Caco-2 (cell line): ENCODE results near the gene RANBP3. TPM values are rescaled to one million over a fixed set of nuclear protein-coding genes. Genes with fewer than 3 reads are reported as not detected.

Source experiments
- BruUV-seq: library from RNA; stranded (reverse); fragments of 400-500 nt; replicated peaks from 2 replicates; lab custom pipeline; 2021; lab: Mats Ljungman, UMichigan
- CTCF ChIA-PET: fragments of 300-600 bp; sonication (Branson Sonifier 250); formaldehyde crosslinking; loops from one replicate; lab custom pipeline; 2022; ENCODE audit warnings: antibody characterized with exemption; lab: Charles Lee
- POLR2A ChIA-PET: fragments of 300-600 bp; sonication (Branson Sonifier 250); formaldehyde crosslinking; loops from one replicate; lab custom pipeline; 2022; ENCODE audit warnings: antibody characterized with exemption; lab: Charles Lee
- DNase-seq, 2 experiments: peaks; one replicate each; pipeline versions ENCODE4 v3.0.0 to v3.0.0-alpha.2; 2020 to 2022
- H3K27me3 ChIP-seq: replicated peaks from 2 replicates; pipeline ENCODE4 v1.6.0; 2011; ENCODE audit warnings: low read length; ENCODE audit not compliant: control insufficient read depth, insufficient read depth
- H3K36me3 ChIP-seq: 2 replicates; pipeline ENCODE4 v1.5.1; 2011; ENCODE audit warnings: low read length; ENCODE audit not compliant: control insufficient read depth, insufficient read depth
- H3K4me1 ChIP-seq: fragments of 250-450 bp; sonication (Bioruptor Pico); 2 replicates; pipeline ENCODE4 v1.5.1; 2020; ENCODE audit warnings: mild to moderate bottlenecking
- H3K4me3 ChIP-seq: 2 replicates; pipeline ENCODE4 v1.5.1; 2011; ENCODE audit warnings: low read depth, mild to moderate bottlenecking, control low read depth, low read length
- H3K9me3 ChIP-seq: fragments of 250-450 bp; sonication (Bioruptor Pico); 2 replicates; pipeline ENCODE4 v1.5.1; 2020; ENCODE audit warnings: mild to moderate bottlenecking, moderate library complexity
- H3K27ac Mint-ChIP-seq: one replicate; pipeline ENCODE4 v1.8.0; 2022; ENCODE audit warnings: mixed read lengths; ENCODE audit not compliant: unreplicated experiment
- H3K27me3 Mint-ChIP-seq: one replicate; pipeline ENCODE4 v1.8.0; 2022; ENCODE audit warnings: mixed read lengths; ENCODE audit not compliant: insufficient read depth, unreplicated experiment
- H3K36me3 Mint-ChIP-seq: one replicate; pipeline ENCODE4 v1.8.0; 2022; ENCODE audit warnings: mild to moderate bottlenecking, mixed read lengths; ENCODE audit not compliant: insufficient read depth, unreplicated experiment
- H3K4me1 Mint-ChIP-seq: one replicate; pipeline ENCODE4 v1.8.0; 2022; ENCODE audit warnings: low read depth, mixed read lengths; ENCODE audit not compliant: unreplicated experiment
- H3K4me3 Mint-ChIP-seq: one replicate; pipeline ENCODE4 v1.8.0; 2022; ENCODE audit warnings: mild to moderate bottlenecking, moderate library complexity, mixed read lengths; ENCODE audit not compliant: unreplicated experiment
- H3K9me3 Mint-ChIP-seq: one replicate; pipeline ENCODE4 v1.8.0; 2022; ENCODE audit warnings: mixed read lengths; ENCODE audit not compliant: unreplicated experiment
- CTCF ChIP-seq, 2 experiments: fragments of 200-600 bp in 1 of 2; IDR thresholded peaks; 1 replicate in 1 of 2; 2 replicates in 1 of 2; pipeline versions ENCODE4 v1.5.1 to v1.8.0; 2011 to 2022; ENCODE audit warnings: antibody characterized with exemption in 1 of 2, control low read depth in 1 of 2, inconsistent platforms in 1 of 2, low read depth in 1 of 2, low read length in 1 of 2, mild to moderate bottlenecking in 1 of 2, moderate library complexity in 1 of 2; ENCODE audit not compliant: insufficient read depth in 1 of 2, severe bottlenecking in 1 of 2, unreplicated experiment in 1 of 2
- intact Hi-C: fragments of 100-400 bp; cut with micrococcal nuclease; formaldehyde crosslinking; loops from one replicate; pipeline ENCODE4 v1.10.0; 2022; ENCODE audit not compliant: unreplicated experiment
- total RNA-seq: library from RNA; stranded (reverse); gene quantifications from 2 replicates; pipeline ENCODE4 v1.2.3, GENCODE V29; 2022

The RANBP3 gene
- total RNA-seq, 1 experiment from 2014 or later = 90.4 TPM

- no peaks in the 10 kb centered on the region for H3K4me1 Mint-ChIP-seq
- POLR2A ChIA-PET = no interaction called here
- H3K27ac Mint-ChIP-seq = no peak overlapping the region
- Histone ChIP-seq H3K36me3 (no peaks in the 10 kb centered on the region), H3K4me3 (no peak overlapping the region), H3K4me1 (peaks cover 32% of the 10 kb centered on the region), H3K9me3 (no peaks in the 10 kb centered on the region), H3K27me3 (no peaks in the 10 kb centered on the region)
- no peaks in the 10 kb centered on the region for H3K27me3 Mint-ChIP-seq
- DNase-seq = no peak
- no TSS peak for BruUV-seq
- intact Hi-C loops = no loop called here
- TF ChIP-seq CTCF (IDR thresholded peaks at IDR 0.05; ENCODE audit: insufficient read depth in 1 of 2, low read depth in 1 of 2, low read length in 1 of 2, severe bottlenecking in 1 of 2, unreplicated experiment in 1 of 2) = no peak
- H3K36me3 Mint-ChIP-seq = no peaks in the 10 kb centered on the region
- no peak overlapping the region for H3K4me3 Mint-ChIP-seq
- CTCF ChIA-PET = no interaction called here
- H3K9me3 Mint-ChIP-seq = no peaks in the 10 kb centered on the region
Observed at GRCh38 chr19:5882421-5882968, 95.4 kb downstream of the RANBP3 start.

GRCh38 chr19:5881543-5882299 is 96.2 kb downstream of the RANBP3 start:
- Mint-ChIP-seq H3K4me3 (no peak overlapping the region), H3K36me3 (no peaks in the 10 kb centered on the region), H3K27ac (no peak overlapping the region), H3K27me3 (no peaks in the 10 kb centered on the region), H3K4me1 (no peaks in the 10 kb centered on the region), H3K9me3 (no peaks in the 10 kb centered on the region)
- H3K36me3 ChIP-seq = no peaks in the 10 kb centered on the region
- CTCF ChIA-PET = no interaction called here
- no peak for DNase-seq
- no TSS peak for BruUV-seq
- POLR2A ChIA-PET = interaction anchor here (0.6 kb wide), 1 partner anchor 18 kb away, joined by 4 read pairs; no protein-coding TSS in a partner anchor
- no peaks in the 10 kb centered on the region for H3K27me3 ChIP-seq
- TF ChIP-seq CTCF (IDR thresholded peaks at IDR 0.05; ENCODE audit: insufficient read depth in 1 of 2, low read depth in 1 of 2, low read length in 1 of 2, severe bottlenecking in 1 of 2, unreplicated experiment in 1 of 2) = no peak
- H3K9me3 ChIP-seq = no peaks in the 10 kb centered on the region
- intact Hi-C loops = no loop called here
- H3K4me3 ChIP-seq = no peak overlapping the region
- peaks cover 32% of the 10 kb centered on the region for H3K4me1 ChIP-seq

- ChIA-PET POLR2A (interaction anchor here (0.8 to 1.0 kb wide), 2 partner anchors 24 to 52 kb away, joined by 4 to 10 read pairs; partner anchors contain the start of gene VMAC), CTCF (interaction anchor here (0.6 kb wide), 1 partner anchor 19 kb away, joined by 4 read pairs; no protein-coding TSS in a partner anchor)
- Mint-ChIP-seq H3K4me3 (peak overlapping the region; percentile 37), H3K9me3 (no peaks in the 10 kb centered on the region), H3K4me1 (no peaks in the 10 kb centered on the region), H3K27ac (no peak overlapping the region), H3K36me3 (no peaks in the 10 kb centered on the region), H3K27me3 (no peaks in the 10 kb centered on the region)
- Histone ChIP-seq H3K27me3 (no peaks in the 10 kb centered on the region), H3K4me3 (no peak overlapping the region), H3K36me3 (no peaks in the 10 kb centered on the region), H3K4me1 (peaks cover 41% of the 10 kb centered on the region), H3K9me3 (no peaks in the 10 kb centered on the region)
- TF ChIP-seq CTCF (IDR thresholded peaks at IDR 0.05; ENCODE audit: insufficient read depth in 1 of 2, low read depth in 1 of 2, low read length in 1 of 2, severe bottlenecking in 1 of 2, unreplicated experiment in 1 of 2) = no peak
- intact Hi-C loops = no loop called here
- DNase-seq = peak; percentile 84 to 93
- no TSS peak for BruUV-seq
Observed at GRCh38 chr19:5880604-5881078, 97.3 kb downstream of the RANBP3 start.
